Peyer's patch (tissue), 4 donors: Measurements from ENCODE around the gene C2orf78.

Experiments
- CTCF ChIP-seq, 6 experiments: fragments of 450-650 bp in 4 of 6; fragments of 200-600 bp in 2 of 6; sonication (generic) in 1 of 6; IDR thresholded peaks; one replicate each; pipeline ENCODE4 v1.5.1; 2017 to 2019; ENCODE audit warnings: antibody characterized with exemption in 6 of 6, mild to moderate bottlenecking in 3 of 6, moderate library complexity in 1 of 6
- POLR2A ChIP-seq, 2 donors: fragments of 450-650 bp; IDR thresholded peaks; one replicate each; pipeline ENCODE4 v1.5.1; 2017; ENCODE audit warnings: antibody characterized with exemption in 2 of 2, mild to moderate bottlenecking in 2 of 2, moderate library complexity in 2 of 2

DNA sequence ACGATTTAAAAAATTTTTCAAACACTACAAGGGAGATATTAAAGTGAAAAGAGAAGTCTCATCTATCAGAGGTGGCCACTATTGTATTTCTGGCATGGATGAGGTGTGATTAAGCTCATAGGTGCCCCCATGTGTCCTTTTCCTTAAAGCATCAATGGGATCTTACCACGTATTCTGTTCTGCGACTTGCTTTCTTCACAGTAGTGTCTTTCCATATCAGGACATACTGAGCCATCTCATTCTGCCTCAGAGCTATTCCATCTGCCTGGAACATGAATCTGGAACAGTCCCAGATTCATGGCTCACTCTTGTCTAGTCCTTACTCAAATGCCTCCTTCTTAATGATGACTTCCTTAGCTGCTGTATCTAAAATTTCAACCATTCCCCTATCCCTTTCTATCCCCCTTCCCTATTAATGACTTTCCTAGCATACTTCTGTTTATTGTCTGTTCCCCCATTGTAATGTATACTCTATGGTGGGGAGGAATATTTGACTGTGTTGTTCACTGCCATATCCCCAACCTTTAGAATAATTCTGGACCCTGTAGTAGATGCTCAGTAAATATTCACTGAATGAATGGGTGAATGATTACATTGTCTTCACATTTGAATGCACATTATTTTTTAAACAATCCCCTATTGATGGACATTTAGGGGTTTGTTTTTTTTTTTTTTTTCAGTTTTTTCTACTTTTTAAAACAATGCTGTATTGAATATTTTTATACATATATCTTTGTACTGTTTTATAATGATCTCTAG lies 55.8 kb downstream of the C2orf78 start:
- TF ChIP-seq POLR2A (IDR thresholded peaks at IDR 0.05): no peak
- TF ChIP-seq CTCF (IDR thresholded peaks at IDR 0.05): no peak
